DND-41 (cell line): ENCODE measurements around the gene XPR1.

Experiments used
- ATAC-seq: fragments of 200-7000 bp; cut with Tn5 transposase; 3 replicates; pipeline ENCODE4 v1.9.1; 2021; ENCODE audit warnings: low read depth; ENCODE audit not compliant: insufficient read depth
- DNase-seq: peaks from one replicate; pipeline ENCODE4 v3.0.0-alpha.2; 2020
- H2AFZ ChIP-seq: 2 replicates; pipeline ENCODE4 v1.6.0; 2012; ENCODE audit warnings: low read depth, low read length
- H3K27ac ChIP-seq: 2 replicates; pipeline ENCODE4 v1.5.1; 2012; ENCODE audit warnings: low read length, inconsistent platforms
- H3K27me3 ChIP-seq: fragments of 200-600 bp; sonication (generic); 2 replicates; pipeline ENCODE4 v1.6.0; 2012; ENCODE audit warnings: low read length, mild to moderate bottlenecking, inconsistent platforms; ENCODE audit not compliant: insufficient read depth, poor library complexity
- H3K36me3 ChIP-seq: 2 replicates; pipeline ENCODE4 v1.5.1; 2012; ENCODE audit warnings: low read length, inconsistent platforms; ENCODE audit not compliant: insufficient read depth
- H3K4me1 ChIP-seq: 2 replicates; pipeline ENCODE4 v1.5.1; 2012; ENCODE audit warnings: mild to moderate bottlenecking, low read length; ENCODE audit not compliant: insufficient read depth
- H3K4me2 ChIP-seq: 2 replicates; pipeline ENCODE4 v1.6.0; 2012; ENCODE audit warnings: mild to moderate bottlenecking, moderate library complexity, low read length, inconsistent platforms; ENCODE audit not compliant: insufficient read depth
- H3K4me3 ChIP-seq, 2 experiments: fragments of 200-600 bp in 1 of 2; shearing (Covaris generic) in 1 of 2; 2 replicates each; pipeline ENCODE4 v1.5.1; 2012 to 2016; ENCODE audit warnings: inconsistent platforms in 2 of 2, low read length in 2 of 2, mild to moderate bottlenecking in 2 of 2, low read depth in 1 of 2, moderate library complexity in 1 of 2
- H3K79me2 ChIP-seq: 2 replicates; pipeline ENCODE4 v1.6.0; 2012; ENCODE audit warnings: low read length, inconsistent platforms; ENCODE audit not compliant: insufficient read depth
- H3K9ac ChIP-seq: 2 replicates; pipeline ENCODE4 v1.6.0; 2012; ENCODE audit warnings: low read depth, mild to moderate bottlenecking, inconsistent platforms, low read length, moderate library complexity
- H3K9me3 ChIP-seq: 2 replicates; pipeline ENCODE4 v1.5.1; 2012; ENCODE audit warnings: low read length, moderate library complexity, mild to moderate bottlenecking, inconsistent platforms; ENCODE audit not compliant: insufficient read depth, severe bottlenecking
- H4K20me1 ChIP-seq: 2 replicates; pipeline ENCODE4 v1.6.0; 2012; ENCODE audit warnings: low read length; ENCODE audit not compliant: insufficient read depth
- EZH2 ChIP-seq: IDR thresholded peaks from 3 replicates; pipeline ENCODE4 v1.6.1; 2012; ENCODE audit warnings: borderline replicate concordance, low read depth, mild to moderate bottlenecking, moderate library complexity, low read length, inconsistent platforms; ENCODE audit not compliant: severe bottlenecking
- TF ChIP-seq, protein P1 (sequence below): IDR thresholded peaks from 2 replicates; pipeline ENCODE4 v1.5.1; 2012; ENCODE audit warnings: borderline replicate concordance, low read length, moderate library complexity, mild to moderate bottlenecking; ENCODE audit not compliant: poor library complexity, severe bottlenecking; ENCODE audit errors: extremely low read depth

Gene XPR1

DNA sequence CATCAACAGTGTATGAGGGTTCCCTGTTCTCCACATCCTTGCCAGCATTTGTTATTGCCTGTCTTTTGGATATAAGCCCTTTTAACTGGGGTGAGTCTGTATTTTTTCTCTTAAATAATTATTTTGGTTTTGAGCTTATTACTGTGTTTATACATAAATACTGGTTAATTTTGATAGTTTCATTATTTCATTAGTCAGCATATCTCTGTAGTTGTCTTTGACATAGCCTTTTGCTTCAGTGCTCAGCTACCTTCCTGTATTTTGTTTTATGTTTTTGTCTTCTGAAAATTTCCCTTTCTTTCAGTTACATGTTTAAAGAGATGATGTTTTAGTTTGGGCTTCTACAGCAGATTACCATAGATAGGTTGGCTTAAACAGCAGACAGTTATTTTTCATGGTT, 138.1 kb downstream of the XPR1 start:
- Histone ChIP-seq H3K36me3 (no peaks in the 10 kb centered on the region), H3K4me1 (peaks cover 10% of the 10 kb centered on the region; the same call in 1 of the 2 replicates), H3K4me2 (no peak overlapping the region), H3K27ac (peak overlapping the region; percentile 37; the same call in 1 of the 2 replicates), H3K4me3 (no peak overlapping the region), H3K27me3 (no peaks in the 10 kb centered on the region), H3K9ac (no peak overlapping the region), H3K9me3 (no peaks in the 10 kb centered on the region), H2AFZ (no peak overlapping the region), H4K20me1 (no peaks in the 10 kb centered on the region), H3K79me2 (no peaks in the 10 kb centered on the region)
- DNase-seq (no peak), ATAC-seq (no peak)
- TF ChIP-seq, protein P1, sequence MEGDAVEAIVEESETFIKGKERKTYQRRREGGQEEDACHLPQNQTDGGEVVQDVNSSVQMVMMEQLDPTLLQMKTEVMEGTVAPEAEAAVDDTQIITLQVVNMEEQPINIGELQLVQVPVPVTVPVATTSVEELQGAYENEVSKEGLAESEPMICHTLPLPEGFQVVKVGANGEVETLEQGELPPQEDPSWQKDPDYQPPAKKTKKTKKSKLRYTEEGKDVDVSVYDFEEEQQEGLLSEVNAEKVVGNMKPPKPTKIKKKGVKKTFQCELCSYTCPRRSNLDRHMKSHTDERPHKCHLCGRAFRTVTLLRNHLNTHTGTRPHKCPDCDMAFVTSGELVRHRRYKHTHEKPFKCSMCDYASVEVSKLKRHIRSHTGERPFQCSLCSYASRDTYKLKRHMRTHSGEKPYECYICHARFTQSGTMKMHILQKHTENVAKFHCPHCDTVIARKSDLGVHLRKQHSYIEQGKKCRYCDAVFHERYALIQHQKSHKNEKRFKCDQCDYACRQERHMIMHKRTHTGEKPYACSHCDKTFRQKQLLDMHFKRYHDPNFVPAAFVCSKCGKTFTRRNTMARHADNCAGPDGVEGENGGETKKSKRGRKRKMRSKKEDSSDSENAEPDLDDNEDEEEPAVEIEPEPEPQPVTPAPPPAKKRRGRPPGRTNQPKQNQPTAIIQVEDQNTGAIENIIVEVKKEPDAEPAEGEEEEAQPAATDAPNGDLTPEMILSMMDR: no peak
- TF ChIP-seq EZH2: no peak

- ATAC-seq (no peak), DNase-seq (no peak)
- no peak overlapping the region for H2AFZ ChIP-seq
- no peak overlapping the region for H3K4me3 ChIP-seq
- H3K27me3 ChIP-seq: no peaks in the 10 kb centered on the region
- no peak for TF ChIP-seq EZH2
- TF ChIP-seq, protein P1: no peak
- no peaks in the 10 kb centered on the region for H3K36me3 ChIP-seq
- no peak overlapping the region for H3K9ac ChIP-seq
- H3K9me3 ChIP-seq: no peaks in the 10 kb centered on the region
- no peak overlapping the region for H3K4me2 ChIP-seq
- H4K20me1 ChIP-seq: no peaks in the 10 kb centered on the region
- no peaks in the 10 kb centered on the region for H3K79me2 ChIP-seq
- H3K4me1 ChIP-seq: peaks cover 10% of the 10 kb centered on the region; the same call in 1 of the 2 replicates
- H3K27ac ChIP-seq: no peak overlapping the region
Measured at GRCh38 chr1:180773210-180773865, 141.5 kb downstream of the XPR1 start.

- H4K20me1 ChIP-seq: no peaks in the 10 kb centered on the region
- ATAC-seq: no peak
- H3K36me3 ChIP-seq: no peaks in the 10 kb centered on the region
- DNase-seq: no peak
- no peak overlapping the region for H3K9ac ChIP-seq
- H3K9me3 ChIP-seq: no peaks in the 10 kb centered on the region
- H2AFZ ChIP-seq: no peak overlapping the region
- no peaks in the 10 kb centered on the region for H3K27me3 ChIP-seq
- no peaks in the 10 kb centered on the region for H3K4me1 ChIP-seq
- no peak overlapping the region for H3K4me3 ChIP-seq
- H3K79me2 ChIP-seq: no peaks in the 10 kb centered on the region
- H3K27ac ChIP-seq: no peak overlapping the region
- TF ChIP-seq, protein P1: no peak
- TF ChIP-seq EZH2: no peak
- H3K4me2 ChIP-seq: no peak overlapping the region
Measured at GRCh38 chr1:180775801-180776200, 144.0 kb downstream of the XPR1 start.
